Sigmoid colon (tissue), 4 donors: Measurements from ENCODE around the gene FBXO34.

Source experiments
- EP300 ChIP-seq, 4 donors: sonication (generic); formaldehyde crosslinking; IDR thresholded peaks; one replicate each; pipeline ENCODE4 v1.6.1; 2017; ENCODE audit warnings: antibody characterized with exemption in 4 of 4
- POLR2A ChIP-seq, 2 donors: fragments of 450-650 bp; IDR thresholded peaks; one replicate each; pipeline ENCODE4 v1.6.1; 2016; ENCODE audit warnings: antibody characterized with exemption in 2 of 2, mild to moderate bottlenecking in 2 of 2, moderate library complexity in 2 of 2
- POLR2AphosphoS5 ChIP-seq, 4 donors: sonication (generic); formaldehyde crosslinking; IDR thresholded peaks; one replicate each; pipeline ENCODE4 v1.6.1; 2017; ENCODE audit warnings: antibody characterized with exemption in 4 of 4
- TF ChIP-seq, protein P1 (sequence below), 4 experiments: fragments of 450-650 bp in 3 of 4; fragments of 200-600 bp in 1 of 4; IDR thresholded peaks; one replicate each; pipeline ENCODE4 v1.5.1; 2016 to 2019; ENCODE audit warnings: antibody characterized with exemption in 4 of 4, mild to moderate bottlenecking in 3 of 4, moderate library complexity in 2 of 4

DNA sequence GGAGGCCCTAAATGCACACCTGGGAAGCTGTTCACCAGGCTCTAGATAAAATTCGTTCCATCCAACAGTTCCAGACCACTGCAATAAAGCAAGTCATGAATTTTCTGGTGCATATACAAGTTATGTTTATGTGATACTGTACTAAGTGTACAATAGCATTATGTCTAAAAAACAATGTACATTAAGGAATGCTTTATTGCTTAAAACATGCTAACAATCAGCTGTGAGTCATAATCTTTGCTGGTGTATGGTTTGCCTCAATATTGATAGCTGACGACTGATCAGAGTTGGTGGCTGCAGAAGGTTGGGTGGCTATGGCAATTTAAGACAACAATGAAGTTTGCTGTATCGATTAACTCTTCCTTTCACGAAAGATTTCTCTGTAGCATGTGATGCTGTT is 88.1 kb downstream of the FBXO34 start:
- TF ChIP-seq POLR2AphosphoS5 (IDR thresholded peaks at IDR 0.05) (no peak), EP300 (IDR thresholded peaks at IDR 0.05) (no peak), POLR2A (IDR thresholded peaks at IDR 0.05) (no peak)
- TF ChIP-seq, protein P1, sequence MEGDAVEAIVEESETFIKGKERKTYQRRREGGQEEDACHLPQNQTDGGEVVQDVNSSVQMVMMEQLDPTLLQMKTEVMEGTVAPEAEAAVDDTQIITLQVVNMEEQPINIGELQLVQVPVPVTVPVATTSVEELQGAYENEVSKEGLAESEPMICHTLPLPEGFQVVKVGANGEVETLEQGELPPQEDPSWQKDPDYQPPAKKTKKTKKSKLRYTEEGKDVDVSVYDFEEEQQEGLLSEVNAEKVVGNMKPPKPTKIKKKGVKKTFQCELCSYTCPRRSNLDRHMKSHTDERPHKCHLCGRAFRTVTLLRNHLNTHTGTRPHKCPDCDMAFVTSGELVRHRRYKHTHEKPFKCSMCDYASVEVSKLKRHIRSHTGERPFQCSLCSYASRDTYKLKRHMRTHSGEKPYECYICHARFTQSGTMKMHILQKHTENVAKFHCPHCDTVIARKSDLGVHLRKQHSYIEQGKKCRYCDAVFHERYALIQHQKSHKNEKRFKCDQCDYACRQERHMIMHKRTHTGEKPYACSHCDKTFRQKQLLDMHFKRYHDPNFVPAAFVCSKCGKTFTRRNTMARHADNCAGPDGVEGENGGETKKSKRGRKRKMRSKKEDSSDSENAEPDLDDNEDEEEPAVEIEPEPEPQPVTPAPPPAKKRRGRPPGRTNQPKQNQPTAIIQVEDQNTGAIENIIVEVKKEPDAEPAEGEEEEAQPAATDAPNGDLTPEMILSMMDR (IDR thresholded peaks at IDR 0.05): no peak
